GM12801 (cell line): ENCODE results near the gene CRHR2.

ENCODE experiments used
- TF ChIP-seq, protein P1 (sequence below): IDR thresholded peaks from one replicate; pipeline ENCODE4 v1.5.1; 2011; ENCODE audit warnings: control low read depth; ENCODE audit not compliant: insufficient read length; ENCODE audit errors: extremely low read depth

The CRHR2 gene

GRCh38 chr7:30657131-30657530, 25.1 kb downstream of the CRHR2 start:
- TF ChIP-seq, protein P1, sequence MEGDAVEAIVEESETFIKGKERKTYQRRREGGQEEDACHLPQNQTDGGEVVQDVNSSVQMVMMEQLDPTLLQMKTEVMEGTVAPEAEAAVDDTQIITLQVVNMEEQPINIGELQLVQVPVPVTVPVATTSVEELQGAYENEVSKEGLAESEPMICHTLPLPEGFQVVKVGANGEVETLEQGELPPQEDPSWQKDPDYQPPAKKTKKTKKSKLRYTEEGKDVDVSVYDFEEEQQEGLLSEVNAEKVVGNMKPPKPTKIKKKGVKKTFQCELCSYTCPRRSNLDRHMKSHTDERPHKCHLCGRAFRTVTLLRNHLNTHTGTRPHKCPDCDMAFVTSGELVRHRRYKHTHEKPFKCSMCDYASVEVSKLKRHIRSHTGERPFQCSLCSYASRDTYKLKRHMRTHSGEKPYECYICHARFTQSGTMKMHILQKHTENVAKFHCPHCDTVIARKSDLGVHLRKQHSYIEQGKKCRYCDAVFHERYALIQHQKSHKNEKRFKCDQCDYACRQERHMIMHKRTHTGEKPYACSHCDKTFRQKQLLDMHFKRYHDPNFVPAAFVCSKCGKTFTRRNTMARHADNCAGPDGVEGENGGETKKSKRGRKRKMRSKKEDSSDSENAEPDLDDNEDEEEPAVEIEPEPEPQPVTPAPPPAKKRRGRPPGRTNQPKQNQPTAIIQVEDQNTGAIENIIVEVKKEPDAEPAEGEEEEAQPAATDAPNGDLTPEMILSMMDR: no peak

DNA sequence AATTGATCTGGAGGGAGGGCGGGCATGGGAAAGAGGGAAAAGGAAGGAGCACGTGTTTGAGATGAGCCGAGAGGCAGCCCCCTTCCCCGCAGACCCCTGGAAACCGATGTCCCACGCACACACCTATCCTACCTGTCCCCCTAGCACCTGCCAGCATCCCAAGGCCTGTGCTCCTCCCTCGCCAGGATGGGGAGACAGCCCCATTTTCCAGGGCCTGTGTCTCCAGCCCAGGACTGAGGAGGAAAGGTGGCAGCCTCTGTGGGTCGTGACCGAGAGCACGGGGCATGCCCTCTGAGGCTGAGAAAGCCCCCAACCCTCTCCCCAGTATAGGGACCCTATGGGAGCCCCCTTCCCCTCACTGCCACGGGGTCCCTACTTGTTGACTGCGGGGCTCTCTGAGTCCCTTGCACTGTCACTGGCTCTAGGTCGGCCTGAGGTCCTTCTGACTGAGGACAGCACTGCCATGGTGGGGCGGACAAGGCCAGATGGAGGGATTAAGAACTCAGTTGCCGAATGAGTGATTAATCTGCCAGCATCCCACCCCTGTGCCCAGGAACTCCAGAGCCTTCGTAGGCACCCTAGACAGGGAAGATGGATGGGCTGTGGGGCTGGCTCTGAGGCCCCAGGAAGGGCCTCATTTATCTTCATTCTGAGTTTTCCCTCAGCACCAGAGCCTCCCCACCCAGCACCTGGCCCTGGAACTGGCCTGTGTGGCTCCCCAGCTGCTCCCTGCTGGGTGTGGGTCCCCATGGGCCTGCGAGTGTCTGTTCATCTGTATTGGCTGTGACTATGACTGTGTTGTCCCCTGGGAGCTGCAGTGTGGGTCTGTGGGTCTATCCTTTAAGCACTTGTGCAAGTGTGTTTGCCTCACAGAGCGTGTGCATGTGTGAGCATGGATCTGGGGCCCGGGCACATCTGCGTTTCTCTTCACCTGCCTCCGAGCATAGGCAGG, 26.0 kb downstream of the CRHR2 start:
- TF ChIP-seq, protein P1: no peak

DNA sequence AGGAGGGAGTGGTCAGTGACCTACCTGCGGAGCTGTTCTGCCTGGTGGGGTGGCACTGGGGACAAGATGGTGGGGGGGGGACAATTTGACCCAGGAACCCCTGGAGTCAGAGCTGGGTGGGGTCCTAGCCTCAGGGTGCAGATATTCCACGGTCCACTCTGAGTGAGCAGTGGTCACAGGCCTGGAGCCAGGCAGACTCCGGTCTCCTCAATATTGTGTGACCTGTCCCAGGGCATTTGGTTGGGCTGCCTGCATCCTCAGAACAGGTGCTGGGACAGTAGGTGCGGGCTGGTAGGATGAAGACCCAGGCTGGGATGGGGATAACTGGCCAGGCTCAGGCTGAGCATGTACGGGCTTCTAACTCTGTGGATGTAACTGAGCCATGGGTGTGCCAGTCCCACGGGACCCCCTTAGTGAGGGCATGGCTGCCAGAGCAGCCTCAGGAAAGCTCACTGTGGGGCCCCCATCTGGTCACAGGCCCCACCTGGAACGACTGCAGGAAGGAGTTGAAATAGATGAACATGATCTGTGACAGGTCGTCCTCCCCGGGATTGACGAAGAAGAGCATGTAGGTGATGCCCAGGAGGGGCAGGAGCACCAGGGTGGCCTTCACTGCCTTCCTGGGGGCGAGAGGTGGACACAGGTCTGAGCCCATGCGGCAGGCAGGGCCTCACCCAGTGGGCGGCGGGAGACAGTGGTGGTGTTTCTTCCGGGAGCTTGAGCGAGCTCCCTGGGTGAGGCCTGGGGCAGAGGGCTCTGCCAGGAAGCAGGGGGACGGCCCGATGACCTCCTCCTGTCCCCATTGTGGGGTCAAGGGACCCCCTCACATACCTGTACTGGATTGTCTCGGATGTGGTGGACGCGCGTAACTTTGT, 26.9 kb downstream of the CRHR2 start:
- TF ChIP-seq, protein P1: no peak

DNA sequence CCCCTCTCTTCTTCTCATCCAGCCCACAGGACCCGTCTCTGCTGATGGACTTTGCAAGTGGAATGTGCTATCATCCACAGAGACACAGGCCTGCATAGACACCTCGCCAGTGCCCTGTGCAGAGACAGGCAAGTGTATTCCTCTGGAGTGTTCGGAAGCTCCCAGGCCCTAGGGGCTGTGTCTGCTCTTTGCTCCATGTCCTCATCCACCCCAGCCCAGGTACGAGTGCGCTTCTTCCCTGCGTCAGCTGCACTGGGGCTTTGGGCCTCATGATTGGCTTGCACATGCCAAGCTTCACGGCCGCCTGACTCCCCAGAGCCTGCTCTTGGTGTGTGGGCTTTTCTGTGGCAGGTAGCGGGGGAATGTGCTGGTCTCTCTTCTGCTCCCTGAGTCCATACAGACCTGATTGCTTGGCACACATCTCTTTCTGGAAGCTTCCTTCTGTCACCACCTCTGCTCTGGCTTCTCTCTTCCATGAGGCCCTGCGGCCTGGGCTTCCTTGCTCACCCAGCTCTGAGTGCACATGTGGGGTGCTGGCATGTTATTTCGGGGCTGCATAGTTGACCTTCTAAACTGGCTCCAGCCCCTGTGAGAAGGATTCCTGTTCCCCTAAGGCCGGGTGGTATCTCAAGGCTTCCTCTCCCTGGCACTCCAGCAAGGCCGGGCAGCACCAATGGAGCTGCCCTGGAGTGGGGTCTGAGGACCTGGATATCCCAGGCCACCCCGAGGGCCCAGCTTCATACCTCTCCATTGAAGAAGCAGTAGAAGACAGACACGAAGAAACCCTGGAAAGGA, 27.8 kb downstream of the CRHR2 start:
- TF ChIP-seq, protein P1: no peak

- TF ChIP-seq, protein P1: no peak
Measured at GRCh38 chr7:30652698-30653641, 29.3 kb downstream of the CRHR2 start.

DNA sequence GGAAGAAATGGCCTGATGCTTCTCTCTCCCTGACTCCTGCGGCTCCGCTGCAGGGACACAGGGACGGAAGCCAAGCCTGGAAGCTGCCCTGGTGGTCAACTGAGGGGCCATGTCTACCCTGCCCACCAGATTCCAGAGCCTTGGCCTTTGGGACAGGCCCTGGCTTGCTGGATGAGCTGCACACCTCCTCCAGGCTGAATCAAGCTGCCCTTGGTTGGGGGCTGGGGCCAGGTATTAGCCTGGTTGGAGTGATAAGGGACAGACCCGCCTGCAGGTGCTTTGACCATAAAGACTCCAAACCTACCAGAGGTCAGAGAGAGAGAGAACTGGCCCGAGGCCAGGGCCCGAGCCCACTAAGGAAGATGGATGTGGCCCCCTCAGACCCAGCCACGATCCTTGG, 30.1 kb downstream of the CRHR2 start:
- TF ChIP-seq, protein P1: no peak
